Upper lobe of right lung (tissue), 1 donor: Measurements from ENCODE around the gene A1CF. TPM values are rescaled to one million over a fixed set of nuclear protein-coding genes. Genes with fewer than 3 reads are reported as not detected.

Source experiments
- total RNA-seq: library from RNA; stranded (reverse); fragmentation: NEBNext Ultra II Directional; extraction: Animal tissue kit (Norgen Biotek cat#: 25700); gene quantifications from one replicate; pipeline ENCODE4 v1.2.1, GENCODE V29; 2021
- donor health status: DM: no; HTN: yes; CAD: no; lungs with severe emphysema.

Gene A1CF
- total RNA-seq, 1 donor from 2014 or later, result not detected

Other genes with a start within 250 kb of the A1CF start
- gene ASAH2B, start 145.7 kb downstream of the A1CF start, total RNA-seq, result 3.4 TPM
- gene PRKG1, start 188.9 kb upstream of the A1CF start, total RNA-seq, result 30.0 TPM